Measurements from ENCODE around the gene MICU1.

DNA sequence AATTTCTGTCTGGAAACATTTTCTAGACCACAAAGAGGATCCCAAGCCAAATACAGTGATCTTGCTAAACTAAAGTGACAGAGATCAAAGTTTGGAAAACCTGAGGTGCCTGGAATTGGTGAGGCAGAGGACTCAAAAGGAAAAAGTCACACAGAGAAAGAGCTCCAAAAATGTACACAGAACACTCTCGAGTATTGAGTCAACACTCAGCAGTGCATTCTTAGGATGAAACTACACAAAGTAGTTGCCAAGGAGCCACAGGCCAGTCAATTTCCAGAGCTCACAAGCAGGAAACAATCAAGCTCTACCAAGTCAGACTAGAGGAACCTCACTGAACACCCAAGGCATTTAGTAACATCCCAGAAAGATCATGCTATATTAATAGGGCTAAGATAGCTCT lies 61.3 kb downstream of the MICU1 start:
- TF ChIP-seq RAD21 (IDR thresholded peaks at IDR 0.05; ENCODE audit: low read depth) (no peak), EP300 (IDR thresholded peaks at IDR 0.05; ENCODE audit: borderline replicate concordance) (no peak), TCF12 (IDR thresholded peaks at IDR 0.05; ENCODE audit: low read depth) (no peak)
- TF ChIP-seq, protein P1, sequence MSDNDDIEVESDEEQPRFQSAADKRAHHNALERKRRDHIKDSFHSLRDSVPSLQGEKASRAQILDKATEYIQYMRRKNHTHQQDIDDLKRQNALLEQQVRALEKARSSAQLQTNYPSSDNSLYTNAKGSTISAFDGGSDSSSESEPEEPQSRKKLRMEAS (IDR thresholded peaks at IDR 0.05): no peak
- TF ChIP-seq, protein P2, sequence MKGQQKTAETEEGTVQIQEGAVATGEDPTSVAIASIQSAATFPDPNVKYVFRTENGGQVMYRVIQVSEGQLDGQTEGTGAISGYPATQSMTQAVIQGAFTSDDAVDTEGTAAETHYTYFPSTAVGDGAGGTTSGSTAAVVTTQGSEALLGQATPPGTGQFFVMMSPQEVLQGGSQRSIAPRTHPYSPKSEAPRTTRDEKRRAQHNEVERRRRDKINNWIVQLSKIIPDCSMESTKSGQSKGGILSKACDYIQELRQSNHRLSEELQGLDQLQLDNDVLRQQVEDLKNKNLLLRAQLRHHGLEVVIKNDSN (IDR thresholded peaks at IDR 0.05): no peak

Measured in Ishikawa (cell line).